Eye (tissue), 1 donor: ENCODE results near the gene JPH4.
"Not testable (repeated sequence)": the region's sequence is repeated elsewhere in the genome, so short reads cannot be mapped to it uniquely, and the experiment has no call there.

Experiments
- DNase-seq: peaks from one replicate; pipeline ENCODE4 v3.0.0-alpha.2; 2015

JPH4 gene

DNA sequence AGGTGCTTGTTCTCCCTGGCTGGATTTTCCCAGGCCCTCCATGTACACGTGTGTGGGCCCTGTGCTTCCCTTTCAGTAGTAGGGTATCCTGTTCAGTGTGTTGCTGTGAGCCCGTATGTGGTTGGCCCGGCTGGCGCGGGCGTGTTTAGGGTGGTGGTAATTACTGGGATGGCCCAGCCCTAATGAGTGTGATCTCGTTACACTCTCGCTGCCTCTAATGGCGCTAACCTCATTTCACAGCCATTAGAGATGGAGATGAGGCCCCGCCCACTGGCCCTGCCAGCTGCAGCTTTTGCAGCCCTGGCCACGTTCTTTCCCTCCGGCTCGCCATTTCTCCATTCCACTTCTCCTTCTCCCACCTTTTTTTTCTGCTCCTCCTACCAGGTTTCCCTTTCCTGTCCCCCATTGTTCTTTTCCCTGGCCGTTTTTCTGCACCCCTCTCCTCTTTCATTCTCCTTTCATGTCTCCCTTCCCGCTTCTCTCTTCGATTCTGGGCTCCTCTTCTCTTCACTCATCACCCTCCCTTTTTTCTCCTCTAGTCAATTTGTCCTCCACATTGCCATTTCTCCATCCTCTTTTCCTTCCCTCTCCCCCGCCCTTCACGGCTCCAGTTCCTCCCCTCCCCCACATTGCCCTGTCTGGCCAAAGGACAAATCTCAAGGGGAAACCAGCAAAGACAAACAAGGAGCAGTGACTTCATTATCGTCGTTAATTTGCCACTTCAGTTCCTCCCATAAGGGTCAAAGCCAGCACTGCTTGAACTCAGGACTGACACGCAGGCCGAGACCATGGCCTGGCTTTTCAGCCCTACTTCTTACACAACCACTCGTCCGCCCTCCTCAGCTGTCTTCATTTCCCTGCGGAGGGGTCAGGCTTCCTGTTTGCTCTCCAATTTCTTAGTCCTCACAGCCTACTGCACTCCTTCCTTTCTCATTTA lies 33.8 kb downstream of the JPH4 start:
- peak; percentile 86 for DNase-seq

DNA sequence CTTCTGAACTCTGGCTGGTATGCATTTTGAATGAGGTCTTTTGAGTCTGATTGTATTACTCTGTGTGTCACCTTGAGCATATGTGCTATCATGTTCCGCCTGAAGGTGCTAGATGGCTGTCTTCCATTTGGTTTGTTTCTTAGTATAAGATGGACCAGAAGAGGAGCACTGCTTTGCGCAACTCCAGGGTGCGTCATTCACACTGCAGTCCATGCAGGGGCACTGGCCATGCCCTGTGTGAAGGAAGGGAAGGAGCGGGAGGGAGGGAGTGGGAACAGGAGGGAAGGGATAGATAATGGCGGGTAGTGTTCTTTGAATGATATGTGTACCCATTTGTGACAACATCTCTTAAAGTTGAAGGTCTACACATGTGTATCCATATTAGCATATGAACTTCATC lies 35.2 kb downstream of the JPH4 start:
- DNase-seq, result no peak

DNA sequence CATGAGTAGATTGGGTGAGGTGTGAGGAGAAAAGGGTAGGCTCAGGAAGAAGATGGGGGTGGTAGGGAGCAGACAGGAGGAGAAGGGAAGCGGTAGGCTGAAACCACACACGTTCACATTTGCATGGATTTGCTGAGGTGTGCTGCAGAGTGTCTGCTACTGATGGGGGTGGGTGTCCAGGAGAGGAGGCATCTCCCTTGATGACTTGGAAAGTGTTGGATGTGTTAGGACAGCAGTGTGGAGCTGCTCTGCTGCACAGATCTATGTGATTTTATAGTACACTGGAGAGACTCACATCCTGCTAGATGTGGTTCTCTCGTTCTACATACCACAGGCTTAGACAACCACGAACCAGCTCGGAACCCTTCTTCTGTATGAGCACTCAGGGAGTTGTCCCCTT lies 36.3 kb downstream of the JPH4 start:
- no peak for DNase-seq

DNA sequence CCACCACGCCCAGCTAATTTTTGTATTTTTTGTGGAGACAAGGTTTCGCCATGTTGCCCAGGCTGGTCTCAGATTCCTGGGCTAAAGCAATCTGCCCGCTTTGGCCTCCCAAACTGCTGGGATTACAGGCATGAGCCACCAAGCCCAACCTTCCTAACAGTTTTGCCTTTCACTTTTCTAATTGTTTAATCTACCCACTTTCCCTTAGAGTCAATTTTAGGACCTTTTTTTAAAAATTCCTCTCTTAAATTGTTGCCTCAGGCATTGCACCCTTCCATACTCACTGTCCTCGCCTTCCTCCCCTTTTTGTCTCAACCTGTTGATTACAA lies 38.5 kb downstream of the JPH4 start:
- DNase-seq, result no peak

DNA sequence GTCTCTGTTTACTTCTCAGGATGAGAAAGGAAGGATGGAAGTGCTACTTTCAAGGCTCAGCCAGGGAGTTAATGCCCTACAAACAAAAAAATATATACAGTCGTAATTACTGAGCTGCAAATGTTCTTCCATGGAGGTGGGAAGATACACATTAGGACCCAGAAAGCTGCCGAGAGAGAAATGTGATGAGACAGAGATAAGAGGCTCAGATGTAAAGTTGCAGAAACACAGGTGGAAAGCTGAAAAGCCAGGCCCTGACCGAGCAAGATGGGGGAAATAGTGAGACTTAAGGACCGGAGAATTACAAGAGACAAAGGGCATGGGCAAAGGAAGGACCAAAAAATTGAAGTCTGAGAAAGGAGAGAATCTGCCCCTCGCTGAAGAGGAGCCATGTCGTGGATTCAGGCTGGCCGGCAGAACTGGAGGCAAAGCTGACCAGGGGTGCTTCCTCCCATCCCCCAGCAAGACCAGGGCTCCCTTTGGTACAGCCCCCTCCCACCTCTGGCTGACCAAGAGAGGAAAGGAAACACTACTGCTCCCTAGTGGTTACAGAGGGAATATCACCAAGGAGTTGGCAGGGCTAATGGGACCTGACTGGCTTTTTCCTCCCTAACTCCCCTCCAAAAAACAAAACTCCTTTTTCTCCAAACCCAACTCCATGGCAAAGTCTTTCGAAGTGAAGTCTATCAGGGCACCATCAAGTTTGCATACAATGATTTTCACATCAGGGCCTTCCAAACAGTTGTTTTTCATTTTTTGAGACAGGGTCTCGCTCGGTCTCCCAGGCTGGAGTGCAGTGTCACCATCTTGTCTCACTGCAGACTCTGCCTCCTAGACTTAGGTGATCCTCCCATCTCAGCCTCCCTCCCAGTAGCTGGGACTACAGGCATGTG lies 39.1 kb downstream of the JPH4 start:
- peak; percentile 89 for DNase-seq

DNA sequence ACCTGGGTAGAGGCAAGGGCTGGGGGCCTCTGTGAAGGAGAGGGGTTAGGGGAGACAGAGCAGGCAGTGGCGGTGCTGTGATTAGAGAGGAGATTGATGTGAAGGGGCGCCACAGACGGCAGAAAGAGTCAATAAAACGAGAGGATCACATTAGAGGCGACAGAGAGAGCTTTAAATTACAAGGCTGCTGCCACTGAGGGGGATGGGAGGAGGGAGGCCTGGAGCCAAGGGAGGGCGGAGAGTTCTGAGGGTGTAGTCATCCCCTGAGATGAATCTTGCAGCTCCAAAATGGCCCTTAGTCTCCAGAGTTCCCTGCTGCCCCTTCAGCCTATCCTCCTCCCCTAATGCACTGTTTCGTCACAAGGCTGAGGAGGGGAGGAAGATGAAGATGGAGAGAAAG lies 39.8 kb downstream of the JPH4 start:
- DNase-seq, result peak; percentile 48

DNA sequence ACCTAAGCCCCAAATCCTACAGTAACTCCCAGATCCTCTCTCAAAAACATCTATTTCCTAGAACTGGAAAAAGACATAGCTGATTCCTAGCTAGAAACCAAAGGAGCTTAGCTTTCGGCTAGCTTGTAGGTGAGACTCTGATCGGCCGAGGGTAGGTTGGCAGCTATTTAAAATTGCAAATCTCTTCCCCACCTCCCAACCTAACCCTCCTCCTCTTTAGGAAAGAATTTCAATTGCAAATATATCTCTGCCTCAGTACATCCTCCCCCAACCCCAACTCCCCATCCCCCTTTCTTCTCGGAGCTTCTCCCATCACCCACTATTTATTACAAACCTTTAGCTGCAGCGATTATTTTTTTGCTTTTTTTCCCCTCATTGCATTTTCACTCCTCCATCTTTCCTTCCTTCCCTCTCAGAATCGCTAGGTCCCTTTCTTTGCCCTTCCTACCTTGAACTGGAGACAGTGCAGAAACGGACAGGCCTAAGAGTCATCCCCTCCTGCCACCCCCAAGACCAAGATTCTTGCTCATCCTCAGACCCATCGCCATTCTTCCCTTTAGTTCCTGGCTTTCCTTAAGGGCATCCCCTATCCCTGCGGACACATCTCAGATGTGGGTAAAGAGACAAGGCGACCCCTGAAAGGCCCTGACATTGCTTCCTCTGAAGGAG lies 40.4 kb downstream of the JPH4 start:
- no peak for DNase-seq

DNA sequence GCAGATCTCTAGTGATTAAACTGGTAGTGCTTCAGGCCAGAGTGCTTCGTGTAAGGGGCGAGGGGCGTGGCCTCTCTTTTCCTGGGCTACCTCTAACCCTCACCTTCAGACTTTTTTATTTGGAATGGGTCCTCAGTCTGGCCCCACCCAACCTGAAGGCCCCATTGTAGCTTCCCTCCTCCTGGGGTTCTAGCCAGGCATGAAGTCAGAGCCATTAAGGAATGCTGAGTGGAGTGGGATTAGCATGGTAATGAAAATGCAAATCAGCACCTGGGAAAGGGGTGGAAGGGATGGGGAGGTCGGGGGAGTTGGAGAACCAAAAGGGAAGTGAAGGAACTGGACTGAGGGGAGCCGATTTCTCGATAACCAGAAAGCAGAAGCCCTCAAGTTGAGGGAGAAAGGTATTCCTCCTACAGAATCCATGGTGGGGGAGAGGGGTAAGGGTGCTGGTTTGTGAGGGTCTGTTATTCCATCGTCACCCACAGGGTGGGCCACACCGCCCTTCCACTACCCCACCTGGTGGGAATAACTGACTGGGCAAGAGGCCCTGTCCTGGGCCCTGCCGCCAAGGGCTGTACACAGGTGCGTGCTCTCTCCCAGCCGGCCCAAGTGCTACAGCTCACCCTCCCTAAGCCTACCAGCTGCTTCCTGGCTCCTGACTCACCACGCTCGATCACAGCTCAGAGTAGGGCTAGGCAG lies 41.1 kb downstream of the JPH4 start:
- no peak for DNase-seq

DNA sequence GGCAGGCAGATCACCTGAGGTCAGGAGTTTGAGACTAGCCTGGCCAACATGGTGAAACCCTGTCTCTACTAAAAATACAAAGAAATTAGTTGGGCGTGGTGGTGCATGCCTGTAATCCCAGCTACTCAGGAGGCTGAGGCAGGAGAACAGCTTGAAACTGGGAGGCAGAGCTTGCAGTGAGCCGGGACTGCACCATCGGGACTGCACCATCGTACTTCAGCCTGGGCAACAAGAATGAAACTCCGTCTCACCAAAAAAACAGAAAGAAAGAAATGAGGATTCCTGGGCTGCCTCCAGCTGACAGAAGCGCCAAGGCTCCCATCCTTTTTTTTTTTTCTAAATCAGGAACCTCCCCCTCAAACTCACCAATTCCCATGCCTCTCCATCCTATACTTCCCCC lies 41.7 kb downstream of the JPH4 start:
- not testable (repeated sequence) for DNase-seq

DNA sequence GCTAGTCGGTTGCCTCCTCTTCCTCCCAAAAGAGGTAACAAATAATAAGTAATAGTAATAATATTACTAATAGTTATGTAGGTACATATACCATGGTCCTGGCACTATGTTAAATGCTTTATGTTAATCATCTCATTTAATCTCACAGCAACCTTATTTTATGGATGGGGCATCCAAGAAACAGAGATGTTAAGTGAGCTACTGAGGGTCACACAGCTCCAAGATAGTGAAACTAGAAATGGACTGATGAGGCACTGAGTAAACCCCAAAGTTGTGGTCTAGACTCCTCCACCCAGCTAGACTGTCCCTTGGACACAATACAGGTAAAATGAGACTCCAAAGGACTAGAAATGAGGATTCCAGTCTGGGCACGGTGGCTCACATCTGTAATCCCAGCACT lies 42.1 kb downstream of the JPH4 start:
- DNase-seq, result no peak

DNA sequence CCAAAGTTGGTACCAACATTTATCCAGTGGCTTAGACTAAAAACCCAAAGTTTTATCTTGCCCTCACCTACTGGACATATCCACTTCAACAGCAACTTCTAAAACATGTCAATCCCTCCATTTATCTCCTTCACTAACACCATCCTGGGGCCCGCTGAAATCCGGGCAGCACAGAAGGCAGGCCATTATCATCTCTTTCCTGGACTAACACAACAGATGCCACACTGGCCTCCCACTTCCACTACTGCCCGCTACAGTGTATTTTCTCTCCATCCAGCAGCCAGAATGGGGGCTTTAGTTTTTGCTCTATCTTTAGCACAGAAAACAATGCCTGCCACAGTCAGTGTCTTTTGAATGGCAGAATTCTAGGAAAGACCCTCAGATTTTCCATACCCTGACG lies 42.6 kb downstream of the JPH4 start:
- no peak for DNase-seq

DNA sequence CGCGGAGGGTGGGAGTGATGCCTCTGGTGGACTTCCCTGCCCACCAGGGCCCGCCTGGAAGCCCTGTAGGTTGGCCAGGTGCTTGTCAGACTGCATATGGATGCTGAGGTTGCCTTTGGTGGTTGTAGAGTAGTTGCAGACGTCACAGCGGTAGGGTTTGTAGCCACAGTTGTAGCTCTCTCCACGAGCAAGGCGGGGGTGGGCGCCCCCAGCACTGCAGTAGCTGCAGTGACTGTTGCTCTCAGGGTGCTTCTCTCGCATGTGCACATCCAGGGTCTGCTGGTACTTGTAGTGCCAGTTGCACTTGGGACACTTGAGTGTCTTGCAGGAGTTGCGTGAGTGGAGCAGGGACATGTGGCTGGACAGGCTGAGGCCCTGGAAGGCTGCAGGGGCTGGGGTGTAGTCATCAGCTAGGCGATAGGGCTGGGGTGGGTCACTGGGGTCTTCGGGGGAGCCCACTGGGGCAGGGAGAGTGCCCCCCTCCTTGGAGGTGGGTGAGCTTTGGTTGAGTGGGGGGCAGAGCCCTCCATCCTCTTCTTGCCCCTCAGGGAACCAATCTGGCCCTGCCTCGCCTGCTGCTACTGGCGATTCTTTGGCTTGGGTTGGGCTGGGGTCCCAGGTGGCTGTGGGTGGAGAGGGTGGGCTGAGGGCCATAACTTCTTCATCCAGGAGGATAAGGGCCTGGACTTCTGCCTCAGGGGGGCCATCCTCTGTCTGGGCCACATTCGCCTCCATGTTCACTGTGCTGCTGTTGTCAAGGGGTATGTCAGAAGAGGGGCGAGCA lies 44.7 kb downstream of the JPH4 start:
- no peak for DNase-seq

DNA sequence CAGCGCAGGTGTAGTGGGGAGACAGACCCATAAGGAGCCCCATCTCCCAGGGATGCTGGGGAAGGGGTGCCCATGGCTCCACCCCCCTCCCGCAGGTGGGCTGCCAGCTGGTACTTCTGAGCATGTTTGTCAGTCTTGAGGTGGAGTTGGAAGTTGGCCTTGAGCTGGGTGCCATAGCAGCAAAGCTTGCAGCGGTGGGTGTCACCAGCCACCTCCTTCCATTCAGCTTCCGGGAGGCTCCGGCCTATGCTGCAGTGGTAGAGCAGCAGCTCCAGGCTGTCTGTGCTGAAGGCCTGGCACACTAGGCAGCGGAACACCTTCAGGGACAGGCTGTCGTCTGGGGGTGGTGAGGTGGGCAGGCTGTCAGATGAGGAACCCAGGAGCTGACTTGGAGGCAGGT lies 45.9 kb downstream of the JPH4 start:
- no peak for DNase-seq

DNA sequence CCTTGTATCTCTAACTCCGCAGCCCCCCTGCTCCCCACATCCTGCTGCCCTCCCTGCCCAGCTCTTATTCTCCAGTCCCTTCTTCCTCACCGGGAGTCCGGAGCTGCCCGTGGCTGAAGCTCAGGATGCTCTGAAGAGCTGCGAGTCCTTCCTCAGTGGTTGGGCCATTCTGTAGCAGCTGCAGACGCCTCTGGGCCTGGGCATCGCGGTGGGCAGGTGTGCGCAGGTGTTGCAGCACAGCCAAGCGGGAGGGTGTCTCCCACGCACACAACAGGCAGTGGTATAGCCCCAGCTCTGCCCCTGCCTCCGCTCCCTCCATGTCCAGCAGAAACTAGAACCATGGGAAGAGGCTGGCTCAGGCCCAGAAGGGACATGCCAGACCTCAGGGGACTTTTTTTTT lies 47.2 kb downstream of the JPH4 start:
- no peak for DNase-seq

DNA sequence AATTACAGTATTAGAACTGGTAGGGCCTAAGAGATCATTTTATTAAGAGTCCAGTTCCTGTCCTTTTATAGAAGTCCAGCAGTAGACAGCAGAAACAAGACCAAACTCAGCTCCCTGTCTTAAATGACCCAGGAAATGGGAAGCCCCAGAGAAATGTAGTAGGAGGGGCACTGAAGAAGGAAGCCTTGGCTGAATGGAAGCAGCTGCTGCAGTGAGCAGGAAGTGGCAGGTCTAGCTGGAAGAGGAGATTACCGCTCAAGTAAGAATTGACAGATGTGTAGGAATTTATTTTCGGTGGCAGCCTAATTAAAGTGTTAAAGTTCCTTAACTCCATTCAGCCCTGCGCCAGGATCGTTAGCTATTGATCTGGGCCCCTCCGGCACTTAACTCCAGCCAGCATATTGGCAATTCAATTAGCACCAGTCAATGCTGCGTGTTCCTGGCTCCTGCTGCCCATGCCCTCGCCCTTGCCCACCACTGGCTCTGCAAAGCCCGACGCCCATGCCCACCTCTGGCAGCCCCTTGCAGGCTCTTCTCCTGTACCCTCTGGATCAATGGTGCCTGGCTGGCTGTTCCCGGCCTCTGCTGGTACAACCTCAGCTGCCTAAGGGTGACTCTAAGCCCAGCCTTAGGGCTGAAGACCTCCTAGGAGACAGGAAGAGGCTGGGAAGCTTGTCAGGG lies 48.1 kb downstream of the JPH4 start:
- DNase-seq, result peak; percentile 5

DNA sequence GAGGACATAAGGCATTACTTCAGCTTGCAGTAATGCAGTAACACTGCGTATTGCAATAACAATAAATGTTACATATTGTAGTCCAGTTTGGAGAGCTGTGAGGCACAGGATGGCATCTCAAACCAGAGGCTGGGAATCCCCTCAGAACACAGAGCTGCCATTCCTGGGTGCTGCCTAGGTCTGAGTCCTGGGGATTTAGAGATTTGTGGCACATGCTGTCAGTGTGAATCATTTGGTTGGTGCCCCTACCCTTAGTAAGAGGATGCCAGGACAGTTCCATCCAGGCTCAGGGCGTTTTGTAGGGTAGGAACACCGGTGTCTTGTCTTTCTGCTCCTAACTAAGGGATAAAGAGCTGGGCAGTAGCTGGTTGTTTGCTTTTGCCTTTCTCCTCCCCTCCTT lies 49.6 kb downstream of the JPH4 start:
- DNase-seq, result no peak

DNA sequence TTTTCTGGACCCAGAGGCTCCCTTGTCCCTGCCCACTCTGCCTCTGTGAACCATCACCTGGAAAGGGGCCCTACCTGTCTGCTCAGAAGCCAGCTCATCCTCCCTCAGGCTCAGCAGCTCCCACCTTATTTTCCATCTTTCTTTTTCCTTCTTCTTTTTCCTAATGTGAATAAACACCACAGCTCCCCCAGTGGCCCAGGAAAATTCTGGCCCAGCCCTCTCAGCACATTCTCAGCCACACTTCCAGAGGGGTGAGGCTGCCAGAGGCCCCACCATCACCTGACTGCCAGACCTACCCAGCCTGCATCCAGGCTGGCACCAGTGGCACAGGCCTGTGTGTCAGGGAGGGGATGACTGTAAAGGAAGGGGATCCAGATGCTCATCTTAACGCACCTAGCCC lies 50.0 kb downstream of the JPH4 start:
- DNase-seq, result no peak

DNA sequence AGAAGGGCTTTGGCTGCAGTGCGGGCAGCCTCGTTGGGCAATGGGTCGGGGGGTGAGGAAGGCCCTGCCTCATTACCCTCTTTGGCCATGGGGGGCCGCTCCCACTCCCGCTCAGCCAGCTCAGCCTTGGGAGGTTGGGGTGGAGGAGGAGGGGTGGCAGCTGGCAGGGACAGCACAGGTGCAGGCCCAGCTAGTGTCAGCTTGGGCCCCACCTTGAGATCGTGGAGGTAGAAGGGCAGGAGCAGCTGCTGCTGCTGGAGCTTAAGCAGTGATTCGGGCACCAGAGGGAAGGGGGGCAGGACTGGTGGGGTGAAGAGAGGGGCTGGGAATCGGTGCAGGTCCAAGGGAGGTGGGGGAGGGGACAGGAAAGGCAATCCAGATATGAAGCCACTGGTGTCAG lies 53.0 kb downstream of the JPH4 start:
- no peak for DNase-seq

DNA sequence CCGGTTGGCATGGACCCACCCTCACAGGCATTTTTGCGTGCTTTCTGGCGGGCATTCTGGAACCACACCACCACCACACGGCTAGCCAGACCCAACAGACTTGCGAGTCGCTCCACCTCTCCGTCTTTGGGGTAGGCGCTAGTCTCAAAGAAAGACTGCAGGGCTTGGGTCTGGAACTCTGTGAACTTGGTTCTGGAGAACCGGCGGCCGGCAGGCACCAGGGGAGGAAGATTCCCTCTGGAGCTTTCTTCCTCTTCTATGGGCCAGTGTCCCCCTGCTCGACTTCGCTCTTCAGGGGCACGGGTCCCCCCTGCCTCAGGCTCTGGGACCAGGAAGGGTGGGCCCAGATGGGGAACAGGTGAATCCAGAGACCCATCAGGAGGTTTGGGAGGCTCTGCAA lies 53.6 kb downstream of the JPH4 start:
- DNase-seq, result no peak

DNA sequence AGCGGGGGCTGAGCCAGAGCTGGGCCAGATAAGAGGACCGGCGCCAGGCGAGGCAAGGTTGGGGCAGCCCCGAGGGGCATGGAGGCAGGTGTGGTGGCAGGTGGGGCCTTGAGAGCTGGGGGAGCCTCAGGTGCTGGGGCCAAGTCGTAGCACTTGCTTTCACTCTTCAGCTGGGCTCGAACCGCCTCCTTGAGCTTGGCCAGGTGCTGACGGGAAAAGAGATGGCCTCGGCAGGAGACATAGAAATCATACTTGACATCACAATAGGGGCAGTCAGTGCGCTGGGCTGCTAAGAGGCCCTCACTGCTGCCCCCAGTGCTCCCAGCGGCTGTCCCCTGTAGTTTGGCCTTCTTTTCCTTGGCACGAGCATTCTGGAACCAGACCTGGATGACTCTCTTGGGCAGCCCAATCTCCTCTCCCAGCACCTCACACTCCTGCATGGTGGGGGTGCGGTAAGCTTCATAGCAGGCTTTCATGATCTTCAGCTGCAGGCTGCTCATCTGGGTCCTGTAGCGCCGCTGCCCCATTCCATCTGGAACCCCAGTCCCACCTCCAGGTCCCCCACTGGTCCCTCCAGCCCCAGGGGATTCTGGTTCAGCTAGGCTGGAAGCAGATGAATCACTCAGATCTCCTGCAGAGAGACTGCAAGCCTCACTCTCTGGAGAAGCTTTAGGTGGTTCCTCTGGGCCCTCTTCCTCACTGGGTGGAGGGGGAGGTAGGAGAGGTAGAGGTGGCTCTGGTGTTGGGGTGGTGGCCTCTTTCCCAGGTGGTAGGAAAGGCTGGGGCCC lies 55.2 kb downstream of the JPH4 start:
- no peak for DNase-seq
